Glomerular endothelial cell (primary cell): ENCODE data around the gene PSME3IP1. TPM values are rescaled to one million over a fixed set of nuclear protein-coding genes. Genes with fewer than 3 reads are reported as not detected.
A peak's percentile ranks its signal among the peaks of the same experiment; 100 is the strongest.
"Not testable (repeated sequence)": the region's sequence is repeated elsewhere in the genome, so short reads cannot be mapped to it uniquely, and the experiment has no call there.

Source experiments
- DNase-seq: peaks from one replicate; pipeline ENCODE4 v3.0.0-alpha.2; 2011; ENCODE audit warnings: low read depth, low spot score; ENCODE audit errors: extremely low read depth
- total RNA-seq: library from RNA; depleted of rRNA; stranded (reverse); fragments of >200 nt; gene quantifications from 2 replicates; pipeline ENCODE4 v1.2.3, GENCODE V29; 2015

Gene PSME3IP1
- 52.3 and 59.0 TPM in 2 replicates for total RNA-seq

DNA sequence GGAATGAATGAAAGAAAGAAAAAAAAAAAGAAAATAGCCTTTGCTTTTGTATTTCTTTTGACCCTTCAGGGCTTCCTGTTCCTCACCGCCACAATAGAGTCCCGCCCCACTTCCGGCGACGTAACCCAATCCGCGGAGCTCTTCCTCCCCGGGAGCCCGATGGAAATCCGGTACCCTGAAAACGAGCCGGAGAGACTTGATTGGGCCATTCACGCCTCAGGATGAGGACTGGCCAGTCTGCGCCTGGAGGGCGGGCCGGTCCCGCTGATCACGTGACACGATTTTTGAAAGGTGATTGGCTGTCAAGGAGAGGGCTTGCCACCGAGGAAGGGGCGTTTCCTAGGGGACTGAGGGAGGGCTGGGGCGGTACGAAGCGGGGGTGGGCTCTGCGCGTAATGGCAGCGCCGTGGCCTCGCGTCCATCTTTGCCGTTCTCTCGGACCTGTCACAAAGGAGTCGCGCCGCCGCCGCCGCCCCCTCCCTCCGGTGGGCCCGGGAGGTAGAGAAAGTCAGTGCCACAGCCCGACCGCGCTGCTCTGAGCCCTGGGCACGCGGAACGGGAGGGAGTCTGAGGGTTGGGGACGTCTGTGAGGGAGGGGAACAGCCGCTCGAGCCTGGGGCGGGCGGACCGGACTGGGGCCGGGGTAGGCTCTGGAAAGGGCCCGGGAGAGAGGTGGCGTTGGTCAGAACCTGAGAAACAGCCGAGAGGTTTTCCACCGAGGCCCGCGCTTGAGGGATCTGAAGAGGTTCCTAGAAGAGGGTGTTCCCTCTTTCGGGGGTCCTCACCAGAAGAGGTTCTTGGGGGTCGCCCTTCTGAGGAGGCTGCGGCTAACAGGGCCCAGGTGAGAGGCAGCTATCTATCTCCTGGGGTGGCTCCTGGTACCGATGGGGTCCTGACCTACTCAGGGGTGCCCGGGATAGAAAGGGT is at the start of gene PSME3IP1, which contains the start of gene RSPRY1:
Gene PSME3IP1 (minus strand): TSS at position 95 of the 927 bp plus-strand sequence. CDS start 12,185 bp downstream, outside the sequence.
Gene RSPRY1 (plus strand): TSS at position 385 of the 927 bp plus-strand sequence. CDS start 18,330 bp downstream, outside the sequence.
- peak; percentile 95 for DNase-seq

DNA sequence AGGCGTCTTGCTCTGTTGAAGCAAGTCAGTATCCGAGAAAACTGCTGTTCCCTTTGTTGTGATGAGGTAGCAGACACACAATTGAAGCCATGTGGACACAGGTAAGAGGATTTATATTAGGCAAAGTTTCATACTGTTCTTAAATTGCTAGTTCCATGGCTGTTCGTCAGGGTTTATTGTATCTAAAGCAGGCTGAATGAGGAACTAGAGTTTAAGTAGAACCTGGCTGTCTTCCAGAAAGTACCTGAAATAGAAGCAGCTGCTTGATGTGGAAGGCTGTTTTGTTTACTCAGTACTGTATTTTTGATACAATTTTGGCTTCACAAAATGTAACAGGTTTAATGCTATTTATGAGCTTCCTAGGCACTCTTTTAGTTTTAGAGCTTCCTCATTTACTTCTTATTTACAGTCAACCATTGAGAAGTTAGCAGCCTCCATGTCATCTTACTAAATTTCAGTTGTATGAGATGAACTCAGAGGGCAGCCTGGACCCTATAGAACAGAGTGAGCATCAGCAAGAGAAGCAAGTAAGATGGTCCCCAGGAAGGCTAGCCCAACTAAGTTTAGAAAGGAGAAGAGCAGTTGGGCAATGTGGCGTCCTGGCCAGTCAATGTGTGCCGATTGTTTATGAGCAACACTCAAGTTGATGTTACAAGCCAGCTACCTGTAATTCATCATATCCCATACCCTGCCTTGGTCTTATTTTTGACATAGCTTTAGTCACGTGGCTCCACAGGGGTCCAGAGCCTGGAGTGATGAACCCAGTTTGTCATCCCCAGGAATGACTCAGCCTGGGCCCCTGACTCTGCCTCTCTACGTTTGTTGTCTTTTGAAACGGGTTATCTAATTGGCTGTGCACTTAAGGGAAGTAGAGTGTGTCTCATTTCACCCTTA is 49.5 kb upstream of the PSME3IP1 start:
- no peak for DNase-seq

DNA sequence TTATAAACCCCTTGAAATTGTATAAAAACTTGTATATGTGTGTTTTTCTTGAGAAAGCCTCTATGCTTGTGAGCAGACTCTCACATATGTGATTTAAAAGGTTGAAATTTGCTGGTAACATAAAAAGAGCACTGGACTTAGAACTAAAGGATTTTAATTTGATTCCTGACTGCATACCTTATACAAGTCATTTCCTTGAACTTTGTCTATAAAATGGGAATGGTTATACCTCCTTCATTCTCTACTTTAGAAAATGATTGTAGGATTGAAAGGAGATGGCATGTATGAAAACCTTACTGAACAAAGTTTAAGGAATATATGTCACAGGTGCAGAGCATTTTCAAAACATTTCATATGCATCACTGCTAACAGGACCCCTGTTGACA is 48.9 kb upstream of the PSME3IP1 start:
- no peak for DNase-seq

DNA sequence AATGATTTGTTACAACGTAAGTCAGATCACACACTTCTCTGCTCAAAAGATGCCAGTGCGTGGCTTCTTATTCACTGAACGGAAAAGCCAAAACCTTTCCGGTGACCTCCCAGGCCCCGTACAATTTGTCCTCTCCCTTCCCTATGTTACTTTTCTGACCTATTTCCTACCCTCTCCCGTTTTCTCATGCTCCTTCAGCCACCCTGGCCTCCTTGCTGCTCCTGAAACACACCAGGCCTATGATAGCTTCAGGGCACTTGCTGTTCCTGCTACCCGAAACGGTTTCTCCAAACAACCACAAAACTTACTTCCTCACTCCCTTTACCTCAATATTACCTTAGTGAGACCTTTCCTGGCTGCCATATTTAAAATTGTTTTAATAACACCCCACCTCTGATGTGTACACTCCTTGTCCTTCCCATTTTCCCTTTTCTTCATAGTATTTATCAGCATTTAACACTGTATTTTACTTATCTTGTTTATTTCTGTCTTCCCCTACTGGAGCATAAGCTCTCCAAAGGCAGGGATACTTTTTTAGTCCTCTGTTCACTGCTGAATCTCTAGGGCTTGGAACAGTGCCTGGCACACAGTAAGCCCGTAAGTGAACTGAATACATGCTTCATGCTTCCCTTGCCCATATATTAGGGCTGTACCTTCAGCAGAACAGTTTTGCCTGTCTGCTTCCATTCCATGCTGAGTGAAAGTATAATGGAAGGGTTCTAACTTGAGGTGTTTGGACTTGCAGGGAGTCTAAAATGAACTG is 48.3 kb upstream of the PSME3IP1 start:
- DNase-seq: no peak

DNA sequence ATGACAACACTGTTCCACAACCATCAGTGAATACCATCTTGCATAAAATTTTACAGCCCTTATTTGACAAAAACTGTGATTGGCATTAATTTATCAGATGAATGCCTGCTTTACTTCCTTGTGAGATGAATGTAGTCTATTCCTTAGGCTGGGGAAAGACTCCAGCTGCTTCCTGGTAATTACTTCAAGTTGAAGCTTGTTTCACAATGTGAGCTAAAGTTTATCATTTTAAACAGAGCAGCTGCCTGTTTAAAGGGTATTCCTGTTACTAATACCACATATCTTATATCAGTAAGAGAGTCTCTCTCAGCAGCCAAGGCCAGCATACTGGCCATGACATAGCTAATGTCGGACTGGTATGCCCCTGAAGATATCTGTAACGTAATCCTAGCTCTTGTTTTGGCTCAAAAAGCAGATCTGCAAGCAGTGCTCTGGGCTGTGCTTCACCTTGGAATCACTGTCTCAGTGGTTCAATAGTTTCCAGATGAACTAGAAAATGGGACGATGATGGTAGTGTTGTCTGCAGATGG is 46.0 kb upstream of the PSME3IP1 start:
- no peak for DNase-seq

DNA sequence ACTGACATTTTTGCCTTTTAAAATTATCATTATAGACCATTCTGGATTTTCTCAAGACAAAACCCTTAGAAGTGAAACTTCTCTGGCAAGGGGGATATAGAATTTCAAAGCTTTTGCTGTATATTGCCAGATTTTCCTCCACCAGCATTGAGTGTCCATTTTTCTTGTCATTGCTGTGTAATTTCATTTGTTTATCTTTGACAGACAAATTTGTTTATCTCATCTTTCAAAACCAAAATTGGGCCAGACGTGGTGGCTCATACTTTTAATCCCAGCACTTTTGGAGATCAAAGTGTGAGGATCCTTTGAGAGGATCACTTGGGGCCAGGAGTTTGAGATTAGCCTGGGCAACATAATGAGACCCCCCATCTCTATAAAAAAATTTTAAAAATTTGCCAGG is 43.2 kb upstream of the PSME3IP1 start:
- no peak for DNase-seq

GRCh38 chr16:57226701-57227621 is 41.1 kb upstream of the PSME3IP1 start:
- DNase-seq: no peak

GRCh38 chr16:57225978-57226377 is 40.1 kb upstream of the PSME3IP1 start:
- DNase-seq: no peak

DNA sequence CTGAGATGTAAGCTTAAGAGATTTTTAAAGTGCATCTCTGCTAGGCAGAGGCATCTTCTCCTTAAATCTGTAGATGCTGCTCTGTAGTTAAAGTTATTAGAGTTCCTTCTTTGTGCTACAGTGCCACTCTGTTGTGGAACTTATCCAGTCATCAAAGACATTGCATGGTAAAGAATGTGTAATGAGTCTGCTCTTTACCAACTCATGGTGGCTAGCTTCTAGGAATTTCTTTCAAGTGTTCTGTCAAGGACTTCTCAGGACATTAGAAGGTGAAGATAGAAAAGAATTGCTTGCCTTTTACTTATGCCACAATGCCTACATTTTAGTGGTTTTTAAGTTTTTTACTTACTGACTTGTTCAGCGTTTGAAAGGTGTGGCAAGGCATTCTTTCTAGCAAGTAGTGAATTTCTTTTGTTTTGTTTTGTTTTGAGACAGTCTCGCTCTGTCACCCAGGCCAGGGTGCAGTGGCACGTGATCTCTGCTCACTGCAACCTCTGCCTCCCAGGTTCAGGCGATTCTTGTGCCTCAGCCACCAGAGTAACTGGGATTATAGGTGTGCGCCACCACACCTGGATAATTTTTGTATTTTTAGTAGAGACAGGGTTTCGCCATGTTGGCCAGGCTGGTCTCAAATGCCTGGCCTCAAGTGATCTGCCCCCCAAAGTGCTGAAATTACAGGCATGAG is 39.0 kb upstream of the PSME3IP1 start:
- DNase-seq: no peak

GRCh38 chr16:57223057-57223456 is 37.2 kb upstream of the PSME3IP1 start:
- DNase-seq: no peak

- DNase-seq: no peak
Observed at GRCh38 chr16:57216968-57217367, 31.1 kb upstream of the PSME3IP1 start.

DNA sequence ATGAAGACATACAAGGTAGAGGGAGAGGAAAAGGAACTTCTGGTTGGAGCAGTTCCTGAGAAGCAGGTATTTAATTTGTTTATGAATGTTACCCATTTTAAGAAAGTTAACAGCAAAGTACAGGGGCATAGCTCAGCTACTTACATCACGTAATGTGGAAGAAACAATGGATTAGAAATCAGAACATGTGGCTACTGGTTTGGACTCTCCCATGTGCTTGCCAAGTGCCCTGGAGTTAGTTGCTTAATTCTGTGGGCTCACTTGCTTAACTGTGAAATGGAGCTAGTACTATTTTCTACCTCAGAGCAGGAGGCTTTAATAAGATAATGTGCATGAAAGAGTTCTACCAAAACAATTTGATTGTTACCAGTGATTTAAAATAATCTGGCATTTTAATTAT is 27.6 kb upstream of the PSME3IP1 start:
- no peak for DNase-seq

GRCh38 chr16:57209780-57210179 is 23.9 kb upstream of the PSME3IP1 start:
- no peak for DNase-seq

- no peak for DNase-seq
Observed at GRCh38 chr16:57208926-57209325, 23.1 kb upstream of the PSME3IP1 start.

- DNase-seq: no peak
Observed at GRCh38 chr16:57204675-57205074, 18.8 kb upstream of the PSME3IP1 start.

DNA sequence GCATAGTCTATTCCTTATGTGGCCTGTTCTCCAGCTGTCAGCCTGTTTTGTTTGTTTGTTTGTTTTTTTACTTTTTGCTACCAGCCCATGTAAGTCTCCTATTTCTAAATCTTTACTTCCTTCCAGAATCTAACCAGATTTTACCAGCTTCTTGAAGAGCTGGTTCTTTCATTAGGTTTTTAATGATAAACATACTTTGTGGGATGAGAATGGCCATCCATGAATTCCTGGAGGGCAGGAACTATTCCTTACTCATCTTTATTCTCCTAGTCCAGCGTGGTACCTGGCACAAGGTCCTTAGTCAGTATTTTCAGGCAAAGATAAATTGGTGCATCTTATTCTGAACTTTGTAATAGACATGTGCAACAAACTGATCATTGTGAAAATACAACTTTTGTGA is 17.6 kb upstream of the PSME3IP1 start:
- no peak for DNase-seq

DNA sequence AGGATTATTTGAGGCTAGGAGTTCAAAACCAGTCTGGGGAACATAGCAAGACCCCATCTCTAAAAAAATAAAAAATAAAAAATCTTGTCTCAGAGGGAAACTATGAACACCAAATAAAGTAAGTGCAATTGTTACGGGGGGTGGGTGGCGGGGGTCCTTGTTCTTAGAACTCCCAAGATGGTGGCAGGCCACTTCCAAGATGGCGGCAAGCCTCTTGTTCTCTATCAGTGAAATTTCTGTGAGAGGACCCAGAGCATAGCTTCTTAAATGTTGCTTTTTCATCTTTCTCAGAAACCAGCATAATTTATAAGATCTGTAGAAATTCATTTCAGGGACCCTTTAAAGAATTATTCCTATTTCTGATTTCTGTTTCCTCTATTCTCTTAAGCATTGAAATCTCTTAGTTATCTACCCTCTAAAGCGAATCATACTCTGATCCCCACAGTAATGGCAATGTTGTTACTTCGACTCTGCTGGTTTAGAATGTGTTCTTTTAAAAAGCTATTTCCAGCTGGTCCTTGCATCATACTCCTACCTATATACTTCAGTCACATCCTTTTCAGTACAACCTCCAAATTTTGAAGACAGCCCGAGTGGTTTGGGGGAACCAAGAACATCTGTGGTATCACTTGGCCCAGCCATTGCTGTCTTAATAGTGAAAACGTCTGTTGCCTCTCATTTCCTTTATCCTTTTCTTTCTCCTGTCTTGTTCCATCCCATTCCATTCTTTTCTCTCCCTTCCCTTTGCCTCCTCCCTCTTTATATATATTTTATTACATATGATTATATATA is 16.5 kb upstream of the PSME3IP1 start:
- no peak for DNase-seq

- not testable (repeated sequence) for DNase-seq
Observed at GRCh38 chr16:57200926-57201325, 15.1 kb upstream of the PSME3IP1 start.
